Amniotic stem cell (primary cell): Measurements from ENCODE around the gene SHISAL2A.

ENCODE experiments used
- DNase-seq: peaks from one replicate; lab custom pipeline; 2025; lab: John Stamatoyannopoulos, UW

SHISAL2A gene

GRCh38 chr1:52621950-52622349 lies 11.0 kb upstream of the SHISAL2A start:
- DNase-seq, result no peak

- no peak for DNase-seq
Measured at GRCh38 chr1:52623812-52624211, 9.2 kb upstream of the SHISAL2A start.

GRCh38 chr1:52627028-52627427 lies 5.9 kb upstream of the SHISAL2A start:
- no peak for DNase-seq

- no peak for DNase-seq
Measured at GRCh38 chr1:52628614-52629324, 4.2 kb upstream of the SHISAL2A start.

GRCh38 chr1:52629325-52629643 lies 3.7 kb upstream of the SHISAL2A start:
- DNase-seq, result no peak

- DNase-seq, result no peak
Measured at GRCh38 chr1:52629667-52630066, 3.3 kb upstream of the SHISAL2A start.

GRCh38 chr1:52631759-52632331 lies 1.1 kb upstream of the SHISAL2A start:
- DNase-seq, result no peak

GRCh38 chr1:52633291-52633754 lies 355 bp downstream of the SHISAL2A start:
- no peak for DNase-seq

GRCh38 chr1:52634111-52634510 lies 1.1 kb downstream of the SHISAL2A start:
- no peak for DNase-seq

- no peak for DNase-seq
Measured at GRCh38 chr1:52635321-52636089, 2.5 kb downstream of the SHISAL2A start.

GRCh38 chr1:52636721-52637695 lies 4.0 kb downstream of the SHISAL2A start:
- DNase-seq, result no peak

- DNase-seq, result no peak
Measured at GRCh38 chr1:52637946-52638345, 5.0 kb downstream of the SHISAL2A start.

- DNase-seq, result no peak
Measured at GRCh38 chr1:52640697-52641096, 7.7 kb downstream of the SHISAL2A start.

GRCh38 chr1:52641307-52641706 lies 8.3 kb downstream of the SHISAL2A start:
- DNase-seq, result no peak

GRCh38 chr1:52645261-52645660 lies 12.3 kb downstream of the SHISAL2A start:
- no peak for DNase-seq

- DNase-seq, result no peak
Measured at GRCh38 chr1:52651904-52652303, 18.9 kb downstream of the SHISAL2A start.

GRCh38 chr1:52653207-52653849 lies 20.4 kb downstream of the SHISAL2A start:
- DNase-seq, result no peak

- DNase-seq, result no peak
Measured at GRCh38 chr1:52654063-52654462, 21.1 kb downstream of the SHISAL2A start.

- DNase-seq, result no peak
Measured at GRCh38 chr1:52657702-52658101, 24.7 kb downstream of the SHISAL2A start.

- no peak for DNase-seq
Measured at GRCh38 chr1:52658795-52659194, 25.8 kb downstream of the SHISAL2A start.

- no peak for DNase-seq
Measured at GRCh38 chr1:52659356-52659755, 26.4 kb downstream of the SHISAL2A start.
